NCI-H1694 (cell line): ENCODE data around the gene RGSL1.
A peak's percentile ranks its signal among the peaks of the same experiment; 100 is the strongest.
"Not testable (repeated sequence)": the region's sequence is repeated elsewhere in the genome, so short reads cannot be mapped to it uniquely, and the experiment has no call there.

Experiments
- DNase-seq: peaks from one replicate; lab custom pipeline; 2025; lab: John Stamatoyannopoulos, UW

Gene RGSL1

DNA sequence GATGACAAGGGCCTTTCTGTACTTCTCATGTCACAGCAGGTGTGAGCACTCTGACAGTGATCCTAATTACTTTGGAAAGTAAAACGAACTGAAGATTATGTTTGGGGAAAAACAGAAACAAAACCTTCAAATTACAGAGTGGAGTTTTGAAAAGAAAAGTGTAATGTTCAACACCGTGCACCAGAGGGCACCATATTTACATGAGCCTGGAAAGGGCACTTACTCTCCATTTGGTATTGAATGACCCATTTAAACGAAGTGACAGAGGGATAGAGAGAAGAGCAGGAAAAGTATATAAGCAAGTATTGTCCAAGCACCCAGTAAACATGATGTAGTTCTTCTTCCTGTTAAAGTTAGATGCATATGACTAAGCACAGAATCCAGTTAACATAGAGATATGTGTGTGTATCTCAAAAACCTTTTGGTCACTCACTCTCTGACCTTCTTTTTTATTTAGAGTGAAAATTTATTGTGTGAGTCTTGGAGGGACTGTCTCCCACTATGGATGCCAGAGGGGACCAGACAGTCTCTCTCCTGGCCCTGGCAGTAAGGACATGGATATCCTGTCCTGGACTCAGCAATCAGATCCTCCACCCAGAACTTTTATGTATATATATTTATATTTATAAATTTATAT, 3.8 kb upstream of the RGSL1 start:
- peak; percentile 46 for DNase-seq

DNA sequence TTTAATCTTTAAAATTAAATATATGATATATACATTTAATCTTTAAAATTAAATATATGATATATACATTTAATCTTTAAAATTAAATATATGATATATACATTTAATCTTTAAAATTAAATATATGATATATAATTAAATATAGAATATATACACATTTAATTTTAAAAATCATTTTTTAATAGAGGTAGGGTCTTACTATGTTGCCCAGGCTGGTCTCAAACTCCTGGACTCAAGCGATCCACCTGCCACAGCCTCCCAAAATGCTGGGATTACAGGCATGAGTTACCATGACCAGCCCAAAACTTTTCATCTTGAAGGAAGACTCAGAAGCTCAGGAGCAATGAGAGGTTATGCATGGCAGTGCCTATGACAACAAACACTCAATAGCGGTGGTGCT, 2.8 kb upstream of the RGSL1 start:
- DNase-seq, result not testable (repeated sequence)

DNA sequence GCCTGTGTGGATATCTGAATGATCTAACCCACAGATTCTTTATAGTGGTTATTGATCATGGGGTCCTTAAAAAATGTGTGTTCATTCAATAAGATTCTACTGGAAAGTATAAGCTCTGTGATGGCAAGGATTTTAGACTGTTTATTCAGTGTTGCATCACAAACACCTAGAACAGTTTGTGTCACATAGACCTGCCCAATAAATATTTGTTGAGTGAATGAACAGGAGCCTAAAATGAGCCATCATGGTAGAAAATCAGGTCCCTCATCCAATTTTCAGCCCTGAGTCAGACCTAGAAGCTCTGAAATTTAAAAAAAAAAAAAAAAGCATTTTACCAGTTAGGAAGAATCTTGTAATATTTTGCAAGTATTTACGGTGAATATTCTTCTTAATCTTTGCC, 2.3 kb upstream of the RGSL1 start:
- no peak for DNase-seq

DNA sequence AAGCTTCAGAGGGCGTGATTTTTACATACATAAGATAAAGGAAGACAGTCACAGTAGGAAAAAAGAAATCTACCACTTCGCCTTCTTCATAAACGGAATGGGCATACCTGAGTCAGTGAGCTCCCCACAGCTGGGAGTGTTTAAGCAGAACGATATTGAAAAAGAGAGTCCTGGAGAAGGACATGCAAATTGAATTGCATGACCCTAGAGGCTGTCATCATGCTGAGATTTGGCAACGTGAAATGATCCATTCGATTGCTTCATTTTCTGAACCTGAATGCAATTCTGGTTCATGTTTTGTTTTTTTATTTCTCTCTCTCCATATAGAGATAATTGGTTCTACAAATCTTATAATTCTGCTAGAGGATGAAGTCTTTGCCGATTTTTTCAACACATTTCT, 3.7 kb downstream of the RGSL1 start:
- no peak for DNase-seq

DNA sequence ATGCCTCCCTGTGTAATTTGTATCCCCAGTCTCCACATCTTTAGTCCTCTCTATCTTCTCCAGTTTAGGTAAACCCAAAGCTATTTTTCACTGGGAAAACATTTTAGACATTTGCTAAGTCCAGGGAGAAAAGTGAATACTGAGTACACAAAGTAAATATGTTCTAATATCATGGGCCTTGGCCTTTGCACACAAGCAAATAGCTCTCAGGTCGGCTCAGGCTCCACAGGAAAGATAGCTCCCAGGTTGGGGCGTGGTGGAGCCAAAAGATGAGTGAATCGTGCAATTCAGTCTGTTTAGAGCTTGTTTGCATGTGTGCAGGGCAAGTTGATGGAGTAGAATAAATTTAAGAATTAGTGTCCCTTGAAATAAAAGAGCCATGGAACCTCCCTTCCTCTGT, 7.9 kb downstream of the RGSL1 start:
- DNase-seq, result no peak

DNA sequence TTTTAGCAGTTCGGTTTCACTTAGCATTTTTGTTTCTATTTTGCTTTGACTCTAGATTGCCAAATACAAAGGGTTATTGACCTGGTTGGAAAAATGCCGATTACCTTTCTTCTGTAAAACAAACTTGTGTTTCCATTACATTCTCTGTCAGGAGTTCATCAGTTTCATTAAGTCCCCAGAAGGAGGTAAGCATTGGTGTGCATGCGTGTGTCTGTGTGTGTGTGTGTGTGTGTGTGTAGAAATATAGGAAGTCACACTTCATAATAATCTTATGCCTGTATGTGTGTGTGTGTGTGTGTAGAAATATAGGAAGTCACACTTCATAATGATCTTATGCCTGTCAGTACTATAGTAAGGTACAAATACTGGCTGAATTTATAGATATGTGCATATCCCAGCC, 10.0 kb downstream of the RGSL1 start:
- DNase-seq, result no peak

DNA sequence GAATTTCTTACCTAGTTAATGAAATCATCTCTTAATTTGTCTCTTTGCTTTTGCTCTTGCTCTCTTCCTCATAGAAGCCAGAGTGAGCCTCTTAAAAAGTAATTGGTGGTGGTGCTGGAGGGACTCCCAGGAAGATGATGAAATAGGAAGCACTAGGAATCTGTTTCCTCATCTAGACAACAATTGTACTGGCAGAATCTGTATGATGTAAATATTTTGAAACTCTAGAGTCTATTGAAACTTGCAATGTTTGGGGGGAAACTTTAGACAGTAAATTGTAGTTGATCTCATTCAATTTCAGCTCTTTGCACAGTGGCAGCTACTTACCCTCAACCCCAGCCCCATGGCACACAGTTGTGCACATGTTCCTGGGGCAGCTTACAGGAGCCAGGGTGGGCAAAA, 10.6 kb downstream of the RGSL1 start:
- DNase-seq, result no peak

DNA sequence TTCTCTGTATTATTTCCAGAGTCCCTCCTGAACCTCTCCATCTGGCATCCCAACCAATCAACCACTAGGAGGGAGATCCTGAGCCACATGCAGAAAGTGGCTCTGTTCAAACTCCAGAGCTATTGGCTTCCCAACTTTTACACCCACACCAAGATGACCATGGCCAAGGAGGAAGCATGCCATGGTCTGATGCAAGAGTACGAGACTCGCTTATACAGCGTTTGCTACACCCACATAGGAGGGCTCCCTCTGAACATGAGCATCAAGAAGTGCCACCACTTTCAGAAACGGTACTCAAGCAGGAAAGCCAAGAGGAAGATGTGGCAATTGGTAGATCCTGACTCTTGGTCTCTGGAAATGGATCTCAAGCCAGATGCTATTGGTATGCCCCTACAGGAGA, 23.6 kb downstream of the RGSL1 start:
- DNase-seq, result no peak

DNA sequence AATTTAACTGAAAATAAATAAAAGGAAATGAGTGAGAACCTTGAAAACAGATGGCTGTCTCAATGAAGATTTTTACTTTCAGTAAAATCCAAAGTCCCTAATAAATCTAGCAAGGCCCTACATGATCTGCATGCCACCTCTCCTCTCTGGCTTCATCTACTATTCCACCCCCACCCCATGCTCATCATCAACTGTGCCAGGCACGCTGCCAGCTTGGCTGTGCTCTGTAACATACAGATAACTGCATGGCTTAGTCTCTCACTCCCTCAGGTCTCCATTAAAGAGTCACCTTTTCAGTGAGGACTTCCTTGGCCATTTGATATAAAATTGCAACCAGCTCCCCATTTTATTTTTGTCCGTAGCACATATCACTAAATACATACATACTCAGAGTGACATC, 26.7 kb downstream of the RGSL1 start:
- DNase-seq, result no peak

DNA sequence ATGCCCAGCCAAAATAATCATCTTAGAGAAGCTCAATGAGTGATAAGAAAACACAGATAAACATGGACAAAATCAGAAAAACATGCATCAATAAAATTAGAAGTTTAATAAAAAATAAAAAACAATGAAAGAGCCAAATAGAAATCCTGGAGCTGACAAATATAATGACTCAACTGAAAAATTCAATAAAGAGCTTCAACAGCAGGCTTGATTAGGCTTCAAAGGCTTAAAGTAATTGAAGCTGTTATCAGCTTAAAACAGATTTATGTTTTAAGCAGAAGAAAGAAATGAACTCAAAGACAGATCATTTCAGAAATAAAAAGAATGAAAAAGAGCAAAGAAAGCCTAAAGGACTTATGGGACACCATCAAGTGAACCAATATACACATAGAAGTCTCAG, 28.3 kb downstream of the RGSL1 start:
- no peak for DNase-seq

DNA sequence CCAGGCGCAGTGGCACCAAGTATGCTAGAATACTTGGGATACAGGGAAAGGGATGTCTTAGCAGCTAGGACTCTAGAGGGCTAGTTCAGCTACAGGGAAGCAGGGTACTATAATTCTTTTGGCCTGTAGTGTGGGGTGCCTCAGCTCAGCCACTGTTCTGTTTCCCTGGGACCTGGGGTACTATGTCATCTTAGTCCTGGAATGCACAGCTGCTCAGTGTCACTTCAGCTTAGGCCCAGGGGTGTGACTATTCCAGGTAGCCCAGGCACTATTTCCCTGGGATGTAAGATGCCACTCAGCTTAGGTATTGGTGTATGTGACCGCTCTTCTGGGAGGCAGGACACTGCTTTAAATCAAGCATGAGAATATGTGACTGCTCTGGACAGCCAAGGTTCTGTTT, 34.1 kb downstream of the RGSL1 start:
- no peak for DNase-seq

DNA sequence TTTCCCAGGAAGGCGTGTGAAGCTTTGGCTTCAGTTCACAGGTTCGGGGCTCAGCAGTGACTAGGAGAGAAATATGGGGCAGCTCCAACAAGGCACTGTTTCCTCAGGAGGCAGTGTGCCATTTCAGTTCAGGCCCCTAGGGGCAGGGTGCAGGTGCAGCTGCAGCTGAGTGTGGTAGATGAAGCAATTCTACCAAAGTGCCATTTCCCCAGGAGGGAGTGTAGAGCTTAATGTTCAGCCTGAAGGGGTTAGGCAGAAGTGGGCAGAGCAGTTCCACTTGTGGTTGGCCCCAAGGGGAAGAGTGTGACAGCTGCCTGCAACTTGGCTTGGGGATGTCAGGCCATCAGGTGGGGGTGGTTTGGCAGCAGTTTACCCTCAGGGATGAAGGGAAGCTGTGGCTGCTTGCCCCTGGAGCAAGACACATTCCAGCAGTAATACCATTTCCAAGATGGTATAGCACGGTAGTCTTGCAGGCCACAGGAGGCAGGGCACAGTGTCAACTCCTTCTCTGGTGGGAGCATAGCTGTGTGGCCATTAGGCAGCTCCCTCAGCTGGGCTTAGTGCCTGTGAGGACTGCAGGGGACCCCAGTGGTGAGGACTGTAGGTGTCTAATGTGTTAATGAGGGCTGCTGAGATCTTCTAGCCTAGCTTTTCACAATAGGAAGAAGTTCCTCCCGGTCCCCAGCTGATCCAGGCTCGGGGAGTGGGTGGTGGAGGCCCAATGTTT, 34.7 kb downstream of the RGSL1 start:
- peak; percentile 6 for DNase-seq

DNA sequence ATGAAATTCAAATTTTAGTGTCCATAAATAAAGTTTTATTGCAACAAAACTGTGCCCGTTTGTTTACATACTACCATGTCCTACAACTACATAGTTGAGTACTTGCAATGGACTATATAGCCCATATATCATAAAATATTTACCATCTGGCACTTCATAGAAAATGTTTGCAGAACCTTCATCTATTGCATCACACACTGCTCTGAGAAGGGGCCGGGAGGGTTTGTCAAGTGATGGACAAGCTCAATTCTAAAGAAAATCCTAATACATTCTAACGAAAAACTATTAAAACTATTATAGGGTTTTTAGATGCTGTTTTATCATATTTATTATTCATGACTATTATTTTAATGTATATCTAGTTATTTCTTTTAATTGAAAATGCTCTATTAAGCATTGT, 35.9 kb downstream of the RGSL1 start:
- DNase-seq, result no peak

DNA sequence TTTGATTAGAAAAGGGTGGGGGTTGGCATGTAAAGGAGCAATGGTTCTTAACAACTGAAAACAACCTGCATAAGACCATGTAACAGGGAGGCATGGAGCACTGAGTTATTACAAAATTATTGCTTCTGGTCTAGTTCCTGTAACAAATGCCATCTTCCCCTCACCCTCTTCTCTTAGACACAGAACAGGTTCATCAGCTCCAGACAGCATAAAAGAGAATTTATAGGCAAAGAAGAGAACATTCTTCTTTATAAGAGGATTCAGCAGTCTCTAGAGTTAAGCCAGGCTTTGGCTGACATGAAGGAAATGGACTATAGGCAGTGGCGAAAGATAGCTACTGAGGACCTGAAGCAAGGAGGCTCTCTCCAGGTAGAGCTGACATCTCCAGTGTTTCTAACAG, 38.9 kb downstream of the RGSL1 start:
- DNase-seq, result no peak

DNA sequence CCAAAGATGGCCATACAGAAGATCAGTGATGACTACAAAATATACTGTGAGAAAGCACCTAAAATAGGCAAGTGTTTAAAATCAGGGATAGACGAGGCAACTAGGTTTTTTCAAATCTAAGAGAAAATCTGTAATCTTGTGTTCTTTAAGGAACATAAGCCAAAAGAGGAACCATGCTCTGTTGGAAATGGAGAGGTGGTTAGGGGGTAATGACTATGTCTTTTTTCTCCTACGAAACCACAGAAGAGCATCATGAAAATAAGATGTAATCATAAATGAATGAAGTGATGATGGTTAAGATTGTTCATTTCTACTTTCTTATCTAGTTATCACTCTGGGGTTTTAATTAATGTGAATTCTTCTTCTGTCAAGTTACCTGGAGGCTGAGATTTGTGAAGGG, 43.1 kb downstream of the RGSL1 start:
- no peak for DNase-seq

DNA sequence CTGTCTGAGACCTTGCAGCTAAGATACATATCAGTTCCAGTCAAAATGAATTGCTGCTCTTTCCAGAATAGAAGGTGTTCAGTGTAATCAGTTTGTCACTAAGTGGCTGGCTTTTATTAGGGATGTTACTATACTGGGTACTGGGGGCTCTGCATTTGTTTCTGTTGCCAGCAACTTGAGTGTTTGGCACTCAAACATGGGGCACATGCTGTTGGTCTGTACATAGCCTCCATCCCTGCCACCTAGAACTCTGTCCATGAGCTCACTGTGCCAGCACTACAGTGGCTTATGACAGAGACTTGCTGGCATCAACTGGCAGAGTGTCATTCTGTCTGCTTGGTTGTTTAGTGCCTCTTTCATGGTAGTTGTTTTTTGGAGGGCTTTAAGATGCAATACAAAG, 45.1 kb downstream of the RGSL1 start:
- no peak for DNase-seq

DNA sequence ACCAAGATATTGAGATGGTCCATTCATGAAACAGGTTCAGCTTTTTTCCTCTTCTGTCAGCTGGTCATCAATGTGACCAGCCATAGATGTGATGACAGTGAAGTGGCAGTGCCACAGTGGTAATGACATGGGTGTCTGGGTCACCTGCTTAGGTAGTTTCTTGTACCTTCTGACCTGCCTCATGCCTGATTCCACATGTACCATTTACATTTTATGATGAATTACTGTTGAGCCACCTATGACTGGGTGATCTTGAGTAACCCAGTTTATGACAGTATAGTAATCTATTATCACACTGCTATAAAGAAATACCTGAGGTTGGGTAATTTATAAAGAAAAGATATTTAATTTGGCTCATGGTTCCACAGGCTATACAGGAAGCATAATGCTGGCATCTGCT, 45.7 kb downstream of the RGSL1 start:
- no peak for DNase-seq

DNA sequence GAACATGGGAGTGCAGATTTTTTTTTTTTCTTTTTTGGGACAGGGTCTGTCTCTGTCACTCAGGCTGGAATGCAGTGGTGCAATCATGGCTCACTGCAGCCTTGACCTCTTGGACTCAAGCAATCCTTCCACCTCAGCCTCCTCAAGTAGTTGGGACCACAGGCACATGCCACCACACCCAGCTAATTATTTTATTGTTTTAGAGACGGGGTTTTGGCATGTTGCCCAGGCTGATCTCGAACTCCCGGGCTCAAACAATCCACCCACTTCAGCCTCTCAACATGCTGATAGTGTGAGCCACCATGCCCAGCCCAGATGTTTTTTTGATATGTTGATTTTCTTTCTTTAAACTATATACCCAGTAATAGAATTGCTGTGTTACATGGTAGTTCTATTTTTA, 57.7 kb downstream of the RGSL1 start:
- no peak for DNase-seq

DNA sequence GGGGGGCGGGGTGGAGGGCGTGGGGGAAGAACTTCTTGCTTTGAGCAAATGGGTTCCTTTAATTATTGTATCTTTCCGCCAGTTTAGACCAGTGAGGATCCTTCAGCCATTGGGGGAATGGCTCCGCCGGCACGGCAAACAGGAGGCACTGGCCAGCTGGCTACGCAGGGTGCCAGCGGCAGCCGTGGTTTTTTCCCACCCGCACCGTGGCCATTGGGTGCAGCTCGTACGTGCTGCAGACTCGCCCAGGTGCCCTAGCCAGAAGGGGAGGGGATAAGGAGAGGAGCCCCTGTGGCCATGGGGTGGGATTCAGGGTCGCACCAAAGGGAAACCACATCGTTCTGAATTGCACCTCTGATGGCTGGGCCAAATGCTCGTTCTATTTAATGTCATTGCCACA, 65.6 kb downstream of the RGSL1 start:
- no peak for DNase-seq

DNA sequence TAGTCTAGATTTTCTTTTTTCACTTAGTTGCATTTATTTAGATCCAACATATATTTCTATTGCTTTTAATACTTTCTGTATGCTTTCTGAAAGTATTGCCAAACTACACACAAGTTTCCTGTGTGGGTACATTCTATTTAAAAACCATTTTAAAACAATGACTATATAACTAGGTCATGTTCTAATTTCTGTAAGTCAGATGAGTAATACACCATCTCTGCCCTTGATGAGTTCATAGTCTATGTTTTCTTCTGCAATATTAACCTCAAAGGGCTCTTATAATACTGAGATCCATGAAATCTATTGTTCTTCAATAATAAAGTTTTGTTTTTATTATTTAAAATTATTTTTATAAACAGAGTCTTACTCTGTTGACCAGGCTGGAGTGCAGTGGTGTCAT, 70.8 kb downstream of the RGSL1 start:
- no peak for DNase-seq

DNA sequence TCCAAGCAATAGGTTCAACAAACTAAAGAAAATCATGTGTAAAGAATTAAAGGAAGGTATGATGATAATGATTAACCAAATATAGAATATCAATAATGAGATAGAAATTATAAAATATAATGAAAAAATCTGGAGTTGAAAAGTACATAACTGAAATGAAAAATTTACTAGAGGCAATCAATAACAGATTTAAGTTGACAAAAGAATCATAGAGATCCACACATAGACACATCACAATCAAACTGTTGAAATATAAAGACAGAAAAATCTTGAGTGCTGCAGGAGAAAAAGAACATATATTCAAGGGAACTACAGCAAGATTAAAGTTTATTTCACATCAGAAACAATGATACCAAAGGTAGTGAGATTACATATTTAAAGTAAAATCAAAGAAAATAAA, 75.4 kb downstream of the RGSL1 start:
- no peak for DNase-seq

DNA sequence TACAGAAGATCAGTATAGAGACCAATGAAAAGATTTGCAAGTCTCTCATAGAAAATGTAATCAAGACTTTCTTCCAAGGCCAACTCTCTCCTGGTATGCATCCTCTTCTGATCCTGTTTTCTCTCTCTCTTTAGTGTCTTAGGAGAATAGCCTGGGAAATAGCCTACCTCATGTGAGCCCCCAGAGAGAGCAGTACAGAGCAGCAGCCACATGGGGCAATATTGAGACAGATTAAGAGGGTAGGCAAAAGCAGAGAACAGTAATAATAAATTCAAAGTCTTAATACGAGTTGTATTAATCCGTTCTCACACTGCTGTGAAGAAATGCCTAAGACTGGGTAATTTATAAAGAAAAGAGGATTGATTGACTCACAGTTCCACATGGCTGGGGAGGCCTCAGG, 77.7 kb downstream of the RGSL1 start:
- no peak for DNase-seq

DNA sequence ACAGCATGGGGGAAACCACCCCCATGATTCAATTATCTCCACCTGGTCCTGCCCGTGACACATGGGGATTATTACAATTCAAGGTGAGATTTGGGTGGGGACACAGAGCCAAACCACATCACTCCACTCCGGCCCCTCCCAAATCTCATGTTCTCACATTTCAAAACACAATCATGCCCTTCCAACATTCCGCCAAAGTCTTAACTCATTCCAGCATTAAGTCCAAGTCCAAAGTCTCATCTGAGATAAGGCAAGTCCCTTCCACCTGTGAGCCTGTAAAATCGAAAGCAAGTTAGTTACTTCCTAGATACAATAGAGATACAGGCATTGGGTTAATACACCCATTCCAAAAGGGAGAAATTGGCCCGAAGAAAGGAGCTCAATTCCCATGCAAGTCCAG, 78.3 kb downstream of the RGSL1 start:
- DNase-seq, result not testable (repeated sequence)

DNA sequence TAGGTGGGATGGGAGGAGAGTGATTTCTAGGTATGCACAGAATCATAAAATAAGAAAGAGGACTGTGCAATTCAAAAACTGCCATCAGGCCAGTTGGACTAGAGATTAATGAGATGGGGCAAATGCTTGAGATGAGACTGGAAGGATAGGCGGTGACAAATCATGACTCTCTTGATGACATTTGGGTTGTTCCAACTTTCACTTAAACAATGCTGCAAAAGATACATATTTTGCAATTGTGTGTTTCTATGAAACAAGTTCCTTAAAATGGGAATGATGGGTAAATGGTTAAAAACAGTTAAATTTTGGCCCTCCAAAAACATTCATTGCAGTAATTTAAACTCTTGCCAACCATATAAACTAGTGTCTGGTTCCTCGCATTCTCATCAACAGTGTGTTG, 84.0 kb downstream of the RGSL1 start:
- no peak for DNase-seq
